HG02571 (cell line): Measurements from ENCODE around the gene IFT122.
"Not testable (repeated sequence)": the region's sequence is repeated elsewhere in the genome, so short reads cannot be mapped to it uniquely, and the experiment has no call there.

ENCODE experiments used
- ATAC-seq: cut with Tn5 transposase; IDR thresholded peaks from one replicate; pipeline ENCODE4 v1.9.1; 2021; ENCODE audit warnings: mild to moderate bottlenecking, moderate library complexity; ENCODE audit not compliant: unreplicated experiment

Gene IFT122

DNA sequence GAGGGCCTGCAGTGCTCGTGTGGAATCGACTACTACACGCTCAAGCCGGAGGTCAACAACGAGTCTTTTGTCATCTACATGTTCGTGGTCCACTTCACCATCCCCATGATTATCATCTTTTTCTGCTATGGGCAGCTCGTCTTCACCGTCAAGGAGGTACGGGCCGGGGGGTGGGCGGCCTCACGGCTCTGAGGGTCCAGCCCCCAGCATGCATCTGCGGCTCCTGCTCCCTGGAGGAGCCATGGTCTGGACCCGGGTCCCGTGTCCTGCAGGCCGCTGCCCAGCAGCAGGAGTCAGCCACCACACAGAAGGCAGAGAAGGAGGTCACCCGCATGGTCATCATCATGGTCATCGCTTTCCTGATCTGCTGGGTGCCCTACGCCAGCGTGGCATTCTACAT lies 92.2 kb downstream of the IFT122 start:
- no peak for ATAC-seq

DNA sequence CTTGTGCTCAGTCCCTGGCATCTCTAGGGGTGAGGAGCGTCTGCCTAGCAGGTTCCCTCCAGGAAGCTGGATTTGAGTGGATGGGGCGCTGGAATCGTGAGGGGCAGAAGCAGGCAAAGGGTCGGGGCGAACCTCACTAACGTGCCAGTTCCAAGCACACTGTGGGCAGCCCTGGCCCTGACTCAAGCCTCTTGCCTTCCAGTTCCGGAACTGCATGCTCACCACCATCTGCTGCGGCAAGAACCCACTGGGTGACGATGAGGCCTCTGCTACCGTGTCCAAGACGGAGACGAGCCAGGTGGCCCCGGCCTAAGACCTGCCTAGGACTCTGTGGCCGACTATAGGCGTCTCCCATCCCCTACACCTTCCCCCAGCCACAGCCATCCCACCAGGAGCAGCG lies 93.4 kb downstream of the IFT122 start:
- no peak for ATAC-seq

DNA sequence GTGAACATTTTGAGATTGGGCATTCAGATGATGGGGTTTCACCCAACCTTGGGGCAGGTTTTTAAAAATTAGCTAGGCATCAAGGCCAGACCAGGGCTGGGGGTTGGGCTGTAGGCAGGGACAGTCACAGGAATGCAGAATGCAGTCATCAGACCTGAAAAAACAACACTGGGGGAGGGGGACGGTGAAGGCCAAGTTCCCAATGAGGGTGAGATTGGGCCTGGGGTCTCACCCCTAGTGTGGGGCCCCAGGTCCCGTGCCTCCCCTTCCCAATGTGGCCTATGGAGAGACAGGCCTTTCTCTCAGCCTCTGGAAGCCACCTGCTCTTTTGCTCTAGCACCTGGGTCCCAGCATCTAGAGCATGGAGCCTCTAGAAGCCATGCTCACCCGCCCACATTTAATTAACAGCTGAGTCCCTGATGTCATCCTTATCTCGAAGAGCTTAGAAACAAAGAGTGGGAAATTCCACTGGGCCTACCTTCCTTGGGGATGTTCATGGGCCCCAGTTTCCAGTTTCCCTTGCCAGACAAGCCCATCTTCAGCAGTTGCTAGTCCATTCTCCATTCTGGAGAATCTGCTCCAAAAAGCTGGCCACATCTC lies 94.5 kb downstream of the IFT122 start:
- ATAC-seq, result no peak

DNA sequence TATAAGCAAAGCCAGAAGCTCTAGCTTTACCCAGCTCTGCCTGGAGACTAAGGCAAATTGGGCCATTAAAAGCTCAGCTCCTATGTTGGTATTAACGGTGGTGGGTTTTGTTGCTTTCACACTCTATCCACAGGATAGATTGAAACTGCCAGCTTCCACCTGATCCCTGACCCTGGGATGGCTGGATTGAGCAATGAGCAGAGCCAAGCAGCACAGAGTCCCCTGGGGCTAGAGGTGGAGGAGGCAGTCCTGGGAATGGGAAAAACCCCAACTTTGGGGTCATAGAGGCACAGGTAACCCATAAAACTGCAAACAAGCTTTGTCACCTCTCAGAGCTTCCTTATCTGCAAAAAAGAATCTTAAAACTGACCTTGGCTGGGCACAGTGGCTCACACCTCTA lies 95.1 kb downstream of the IFT122 start:
- ATAC-seq, result no peak

- no peak for ATAC-seq
Measured at GRCh38 chr3:129536374-129536667, 96.3 kb downstream of the IFT122 start.

GRCh38 chr3:129536804-129537203 lies 96.8 kb downstream of the IFT122 start:
- no peak for ATAC-seq

- ATAC-seq, result no peak
Measured at GRCh38 chr3:129539206-129539605, 99.2 kb downstream of the IFT122 start.

GRCh38 chr3:129540776-129541516 lies 100.9 kb downstream of the IFT122 start:
- no peak for ATAC-seq

- no peak for ATAC-seq
Measured at GRCh38 chr3:129542747-129543146, 102.7 kb downstream of the IFT122 start.

- ATAC-seq, result no peak
Measured at GRCh38 chr3:129543156-129543790, 103.2 kb downstream of the IFT122 start, which contains the start of gene H1-8. H1-8 (plus strand) TSS chr3:129543175; CDS start chr3:129543219, 44 bp downstream.

DNA sequence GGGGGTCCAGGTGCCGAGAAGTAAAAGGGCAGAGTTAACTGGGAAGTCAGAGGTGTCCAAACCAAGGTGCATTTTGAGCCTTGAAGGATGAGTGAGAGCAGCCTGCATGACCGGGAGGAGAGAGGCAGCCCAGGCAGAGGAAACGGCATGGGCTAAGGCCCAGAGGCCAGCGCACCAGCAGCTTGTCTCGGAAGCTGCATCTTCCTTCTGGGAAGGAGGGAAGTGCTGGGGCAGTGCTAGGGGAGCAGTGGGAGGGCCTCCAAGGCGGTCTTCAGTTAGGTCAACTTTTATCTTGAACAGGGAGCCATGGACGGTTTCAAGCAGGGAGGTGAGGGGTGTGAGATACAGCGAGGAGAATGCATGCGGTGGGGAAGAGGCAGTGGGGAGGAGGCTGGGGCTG lies 104.0 kb downstream of the IFT122 start:
- no peak for ATAC-seq

DNA sequence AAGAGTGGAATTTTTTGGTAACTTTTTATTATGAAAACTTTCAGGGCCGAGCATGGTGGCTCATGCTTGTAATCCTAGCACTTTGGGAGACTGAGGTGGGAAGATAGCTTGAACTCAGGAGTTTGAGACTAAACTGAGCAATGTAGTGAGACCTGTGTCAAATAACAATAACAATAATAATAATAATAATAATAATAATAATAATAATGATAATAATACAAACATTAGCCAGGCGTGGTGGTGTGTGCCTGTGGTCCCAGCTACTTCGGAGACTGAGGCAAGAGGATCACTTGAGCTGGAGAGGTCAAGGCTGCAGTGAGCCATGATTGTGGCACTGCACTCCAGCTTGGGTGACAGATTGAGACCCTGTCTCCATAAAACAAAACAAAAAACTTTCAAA lies 105.9 kb downstream of the IFT122 start:
- not testable (repeated sequence) for ATAC-seq

DNA sequence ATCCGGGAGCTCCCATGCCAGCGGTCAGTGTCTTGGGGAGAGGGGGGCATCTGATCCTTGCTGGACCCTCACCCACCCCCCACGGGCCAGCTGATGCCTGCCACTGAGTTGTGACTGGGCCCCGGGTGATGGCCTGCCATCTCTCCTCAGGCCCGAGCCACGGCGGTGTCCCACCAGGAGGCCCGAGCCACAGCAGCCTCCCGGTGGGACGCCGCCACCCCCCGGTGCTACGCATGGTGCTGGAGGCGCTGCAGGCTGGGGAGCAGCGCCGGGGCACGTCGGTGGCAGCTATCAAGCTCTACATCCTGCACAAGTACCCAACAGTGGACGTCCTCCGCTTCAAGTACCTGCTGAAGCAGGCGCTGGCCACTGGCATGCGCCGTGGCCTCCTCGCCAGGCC lies 107.2 kb downstream of the IFT122 start:
- ATAC-seq, result no peak

GRCh38 chr3:129548104-129548965 lies 108.3 kb downstream of the IFT122 start:
- ATAC-seq, result no peak

GRCh38 chr3:129549006-129549800 lies 109.2 kb downstream of the IFT122 start:
- ATAC-seq, result no peak

DNA sequence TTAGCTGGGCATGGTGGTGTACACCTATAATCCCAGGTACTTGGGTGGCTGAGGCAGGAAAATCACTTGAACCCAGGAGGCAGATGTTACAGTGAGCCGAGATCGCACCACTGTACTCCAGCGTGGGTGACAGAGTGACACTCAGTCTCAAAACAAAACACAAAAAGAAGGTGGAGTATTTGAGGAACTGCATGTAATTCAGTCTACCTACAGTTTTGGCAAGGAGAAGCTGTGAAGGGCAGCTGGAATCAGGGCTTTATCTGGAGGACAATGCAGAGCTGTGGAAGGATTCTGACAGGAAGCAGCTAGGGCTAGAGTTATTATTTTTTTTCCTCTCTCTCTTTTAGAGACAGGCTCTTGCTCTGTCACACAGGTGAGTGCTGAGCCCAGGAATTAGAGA lies 109.8 kb downstream of the IFT122 start:
- no peak for ATAC-seq

GRCh38 chr3:129552287-129553050 lies 112.4 kb downstream of the IFT122 start:
- ATAC-seq, result no peak

- ATAC-seq, result no peak
Measured at GRCh38 chr3:129553171-129553570, 113.1 kb downstream of the IFT122 start.

DNA sequence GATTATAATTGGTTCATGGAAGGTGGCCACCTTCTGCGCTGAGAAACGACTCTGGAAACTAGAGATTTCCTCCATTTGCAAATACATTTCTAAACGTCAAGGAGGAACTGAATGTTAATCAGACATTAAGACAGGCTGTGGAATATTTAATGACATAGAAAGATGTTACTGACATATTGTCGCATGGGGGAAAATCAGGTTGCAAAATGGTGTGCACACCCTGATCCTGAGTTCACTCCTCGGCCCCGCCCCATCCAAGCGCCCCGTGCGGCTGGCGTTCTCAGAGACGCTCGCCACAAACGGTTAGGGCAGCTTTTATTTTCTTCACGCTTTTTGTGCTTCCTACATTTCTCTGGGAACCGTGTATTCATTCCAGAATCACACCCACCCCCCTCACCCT lies 113.7 kb downstream of the IFT122 start:
- no peak for ATAC-seq
